Measurements from ENCODE around the gene TRMT44. TPM values are rescaled to one million over a fixed set of nuclear protein-coding genes. Genes with fewer than 3 reads are reported as not detected.

The TRMT44 gene
- total RNA-seq: 18.0 and 19.7 TPM in 2 replicates

GRCh38 chr4:8440492-8441311 is at the start of gene TRMT44, which contains the start of gene ACOX3:
Gene TRMT44 (plus strand): TSS chr4:8440777. CDS start chr4:8440823, 46 bp downstream.
Gene ACOX3 (minus strand): TSS chr4:8440723. CDS start chr4:8416521, 24,202 bp downstream.

Small RNA genes within 50 kb of the gene (small RNA-seq; reads per million reads assigned to genes)
- 0.23 reads per million for gene RNA5SP152 (ENCODE audit: low replicate concordance)

Other genes starting within 250 kb of the TRMT44 start
- gene SH3TC1, start 241.5 kb upstream of the TRMT44 start, total RNA-seq: 49.4 and 51.2 TPM in 2 replicates
- 7.3 and 8.1 TPM in 2 replicates for gene HTRA3, start 171.0 kb upstream of the TRMT44 start, total RNA-seq
- gene ACOX3, start 54 bp upstream of the TRMT44 start, total RNA-seq: 17.9 and 29.3 TPM in 2 replicates
- 0.14 and 1.3 TPM in 2 replicates for gene GPR78, start 139.6 kb downstream of the TRMT44 start, total RNA-seq
- gene CPZ, start 152.0 kb downstream of the TRMT44 start, total RNA-seq: 1.6 and 50.3 TPM in 2 replicates

Measured in placental pericyte (primary cell).